ENCODE results near the gene HSCB.
"Not testable (repeated sequence)": the region's sequence is repeated elsewhere in the genome, so short reads cannot be mapped to it uniquely, and the experiment has no call there.

HSCB gene

DNA sequence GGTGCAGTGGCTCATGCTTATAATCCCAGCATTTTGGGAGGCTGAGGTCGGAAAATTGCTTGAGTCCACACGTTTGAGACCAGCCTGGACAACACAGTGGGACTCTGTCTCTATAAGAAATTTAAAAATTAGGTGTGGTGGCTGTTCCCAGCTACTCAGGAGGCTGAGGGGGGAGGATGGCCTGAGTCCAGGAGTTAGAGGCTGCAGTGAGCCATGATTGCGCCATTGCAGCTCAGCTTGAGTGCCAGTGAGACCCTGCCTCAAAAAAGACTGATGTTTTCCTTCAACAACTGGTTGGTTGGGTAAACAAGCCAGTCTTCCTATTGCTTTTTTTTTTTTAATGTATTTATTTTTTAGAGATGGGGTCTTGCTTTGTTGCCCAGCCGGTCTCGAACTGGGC is 49.3 kb downstream of the HSCB start:
- no peak for DNase-seq

DNA sequence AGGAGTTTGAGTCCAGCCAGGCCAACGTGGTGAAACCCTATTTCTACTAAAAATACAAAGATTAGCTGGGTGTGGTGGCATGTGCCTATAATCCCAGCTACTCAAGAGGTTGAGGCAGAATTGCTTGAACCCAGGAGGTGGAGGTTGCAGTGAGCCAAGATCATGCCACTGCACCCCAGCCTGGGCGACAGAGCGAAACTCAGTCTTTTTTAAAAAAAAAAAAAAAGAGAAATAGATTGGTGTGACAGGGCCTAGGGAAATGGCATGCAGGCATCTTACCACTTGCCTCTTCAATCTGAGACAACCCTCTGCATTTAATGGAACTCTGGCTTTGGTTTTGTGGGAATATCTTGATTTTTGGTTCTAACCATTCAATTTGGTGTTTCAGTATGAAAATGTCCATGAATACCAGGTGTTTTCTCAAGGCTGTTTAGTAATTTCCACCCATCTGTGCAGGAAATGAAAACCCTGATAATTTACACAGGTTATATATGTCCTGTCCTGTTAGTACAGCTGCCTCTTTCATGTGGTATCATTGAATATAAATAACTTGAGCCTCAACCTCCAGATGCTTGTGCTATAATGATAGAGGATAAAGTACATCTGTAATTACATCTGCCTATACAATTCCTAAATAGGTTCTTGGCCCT is 50.1 kb downstream of the HSCB start:
- DNase-seq, result no peak

DNA sequence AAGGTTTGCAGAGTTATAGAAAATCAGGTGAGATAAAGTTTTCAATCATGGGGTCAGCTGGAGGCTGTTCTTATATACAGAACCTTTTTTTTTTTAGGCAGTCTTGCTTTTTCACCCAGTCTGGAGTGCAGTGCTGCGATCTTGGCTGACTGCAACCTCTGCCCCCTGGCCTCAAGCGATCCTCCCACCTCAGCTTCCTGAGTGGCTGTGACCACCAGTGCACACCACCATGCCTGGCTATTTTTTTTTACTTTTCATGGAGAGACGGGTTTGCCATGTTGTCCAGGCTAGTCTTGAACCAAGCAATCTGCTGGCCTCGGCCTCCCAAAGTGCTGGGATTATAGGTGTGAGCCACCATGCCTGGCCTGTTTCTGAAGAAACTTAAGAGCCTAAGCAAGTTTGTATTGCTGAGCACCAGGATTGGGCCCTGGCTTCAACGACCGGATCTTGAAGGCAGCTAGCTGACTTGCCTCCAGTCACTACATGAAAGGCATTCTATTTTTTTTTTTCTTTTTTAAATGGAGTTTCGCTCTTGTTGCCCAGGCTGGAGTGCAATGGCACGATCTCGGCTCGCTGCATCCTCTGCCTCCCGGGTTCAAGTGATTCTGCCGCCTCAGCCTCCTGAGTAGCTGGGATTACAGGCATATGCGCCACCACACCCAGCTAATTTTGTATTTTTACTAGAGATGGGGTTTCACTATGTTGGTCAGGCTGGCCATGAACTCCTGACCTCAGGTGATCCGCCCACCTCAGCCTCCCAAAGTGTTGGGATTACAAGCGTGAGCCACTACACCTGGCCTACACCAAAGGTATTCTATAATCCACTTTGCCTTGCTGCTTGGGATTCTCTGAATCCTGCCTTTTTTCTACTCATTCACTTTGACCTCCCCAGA is 50.9 kb downstream of the HSCB start:
- DNase-seq, result no peak

DNA sequence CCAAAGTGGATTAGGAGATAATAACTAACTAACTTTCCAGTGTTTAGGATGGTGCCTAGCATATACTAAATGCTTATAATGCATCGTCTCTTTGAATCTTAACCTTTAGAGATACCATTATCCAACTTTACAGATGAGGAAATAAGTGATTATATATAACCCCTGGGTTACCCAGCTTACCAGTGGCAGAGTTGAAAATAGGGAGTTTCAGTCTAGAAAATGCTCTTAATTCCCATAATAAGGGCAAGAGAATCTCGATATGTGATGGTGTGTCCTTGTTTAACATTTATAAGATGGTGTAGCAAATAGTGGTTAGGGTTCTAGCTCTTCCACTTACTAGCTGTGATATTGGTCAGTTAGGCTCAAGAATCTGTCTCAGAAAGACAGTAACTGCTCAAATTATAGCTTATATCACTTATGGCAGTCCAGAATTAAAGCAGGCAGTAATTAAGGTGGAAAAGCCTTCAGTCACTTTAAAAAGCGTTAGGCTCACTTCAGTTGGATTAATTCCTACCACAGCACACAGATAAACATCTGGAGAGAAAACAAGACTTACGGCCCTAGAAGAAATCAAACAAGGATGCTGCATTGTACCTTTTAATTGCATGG is 52.2 kb downstream of the HSCB start:
- no peak for DNase-seq

DNA sequence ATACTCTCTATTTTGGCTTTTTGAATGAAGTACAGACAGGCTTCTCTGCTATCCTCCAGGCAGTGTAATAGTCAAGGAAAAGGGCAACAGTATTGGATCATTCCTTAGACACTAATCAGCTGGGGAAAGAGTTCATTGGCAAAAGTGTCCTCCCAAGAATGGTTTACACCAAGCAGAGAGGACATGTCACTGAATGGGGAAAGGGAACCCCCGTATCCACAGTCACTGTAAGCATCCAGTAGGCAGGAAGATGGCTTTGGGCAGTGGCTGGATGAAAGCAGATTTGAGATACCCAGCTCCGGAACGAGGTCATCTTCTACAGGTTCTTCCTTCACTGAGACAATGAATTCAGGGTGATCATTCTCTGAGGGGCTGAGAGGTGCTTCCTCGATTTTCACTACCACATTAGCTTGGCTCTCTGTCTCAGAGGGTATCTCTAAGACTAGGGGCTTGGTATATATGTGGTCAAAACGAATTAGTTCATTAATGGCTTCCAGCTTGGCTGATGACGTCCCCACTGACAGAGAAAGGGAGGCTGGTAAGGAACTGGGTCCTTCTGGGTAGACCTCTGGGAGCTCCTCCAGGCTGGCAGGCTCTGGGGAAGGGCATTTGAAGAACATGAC is 53.3 kb downstream of the HSCB start:
- DNase-seq, result no peak

- DNase-seq, result no peak
Measured at GRCh38 chr22:28795932-28796856, 54.4 kb downstream of the HSCB start.

DNA sequence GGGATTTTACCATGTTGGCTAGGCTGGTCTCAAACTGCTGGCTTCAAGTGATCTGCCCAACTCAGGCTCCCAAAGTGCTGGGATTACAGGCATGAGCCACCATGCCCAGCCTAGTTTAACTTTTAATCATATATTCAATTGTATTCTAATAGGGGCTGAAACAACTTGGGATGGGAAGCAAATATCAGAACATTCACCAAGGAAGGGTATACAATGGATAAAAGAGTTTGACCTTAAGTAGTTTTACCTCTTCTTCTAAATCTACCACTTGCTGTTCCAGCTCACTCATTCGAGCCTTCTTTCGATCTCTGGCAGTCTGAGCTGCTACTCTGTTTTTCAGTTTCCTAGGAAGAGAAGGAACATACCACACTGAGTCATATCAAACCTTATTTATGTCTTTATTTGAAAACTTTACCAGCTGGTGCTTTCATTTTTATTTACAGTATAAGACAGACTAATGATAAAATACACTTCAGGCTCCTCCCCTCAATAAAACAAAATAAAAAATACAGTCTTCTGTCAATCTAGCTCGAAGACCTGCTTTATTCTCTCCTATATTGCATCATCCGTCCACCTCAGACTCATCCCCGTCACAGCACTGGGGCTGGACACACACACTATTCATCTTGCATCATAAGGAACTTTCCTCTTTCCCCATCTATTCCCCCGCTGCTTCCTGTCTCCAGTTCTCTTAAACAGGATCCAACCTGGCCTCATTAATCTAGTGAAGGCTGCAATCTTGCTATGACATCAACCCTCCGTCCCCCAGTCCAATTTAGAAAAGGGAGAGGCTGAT is 57.2 kb downstream of the HSCB start:
- peak in 4 of 56 donors; percentile 2 to 22 (median 11) for DNase-seq

GRCh38 chr22:28799606-28800307 is 57.9 kb downstream of the HSCB start:
- DNase-seq, result peak in 31 of 56 donors; percentile 16 to 68 (median 47)

DNA sequence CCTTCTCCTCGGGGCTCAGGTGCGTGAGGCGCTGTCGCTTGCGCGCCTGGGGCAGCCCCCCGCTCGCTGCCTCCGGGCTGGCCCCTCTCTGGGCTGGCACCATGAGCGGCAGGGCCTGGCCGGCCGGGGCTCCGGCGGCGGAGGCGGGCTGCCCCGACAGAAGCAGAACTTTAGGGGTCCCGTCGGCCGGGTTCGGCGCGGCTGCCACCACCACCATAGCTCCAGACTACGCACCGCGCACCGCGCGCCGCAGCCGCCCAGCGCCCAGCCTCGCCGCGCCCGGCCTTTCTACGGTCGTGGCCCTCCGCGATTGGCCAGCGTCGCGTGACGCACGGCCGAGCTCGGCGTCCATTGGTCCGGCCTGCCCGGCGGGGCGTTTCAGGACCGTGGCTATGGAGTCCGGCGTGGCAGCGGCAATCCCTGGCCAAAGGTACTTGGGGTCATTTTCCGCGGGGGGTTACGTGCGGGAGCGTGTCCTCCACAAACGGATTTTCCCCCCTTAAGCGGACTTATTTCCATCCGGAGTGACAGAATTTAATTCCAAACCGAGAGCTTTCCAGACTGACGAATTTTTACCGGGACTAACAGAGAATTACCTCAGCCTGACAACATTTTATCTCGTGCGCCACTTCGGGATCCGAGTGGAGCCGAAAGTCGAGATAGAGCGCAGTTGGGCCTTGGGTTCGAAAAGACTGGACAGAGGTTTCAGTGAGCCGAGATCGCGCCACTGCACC is 58.6 kb downstream of the HSCB start, which contains the start of gene XBP1:
XBP1 (minus strand) TSS at position 262 of the 734 bp plus-strand sequence.
- DNase-seq, result peak; percentile 56 to 95 (median 88)

DNA sequence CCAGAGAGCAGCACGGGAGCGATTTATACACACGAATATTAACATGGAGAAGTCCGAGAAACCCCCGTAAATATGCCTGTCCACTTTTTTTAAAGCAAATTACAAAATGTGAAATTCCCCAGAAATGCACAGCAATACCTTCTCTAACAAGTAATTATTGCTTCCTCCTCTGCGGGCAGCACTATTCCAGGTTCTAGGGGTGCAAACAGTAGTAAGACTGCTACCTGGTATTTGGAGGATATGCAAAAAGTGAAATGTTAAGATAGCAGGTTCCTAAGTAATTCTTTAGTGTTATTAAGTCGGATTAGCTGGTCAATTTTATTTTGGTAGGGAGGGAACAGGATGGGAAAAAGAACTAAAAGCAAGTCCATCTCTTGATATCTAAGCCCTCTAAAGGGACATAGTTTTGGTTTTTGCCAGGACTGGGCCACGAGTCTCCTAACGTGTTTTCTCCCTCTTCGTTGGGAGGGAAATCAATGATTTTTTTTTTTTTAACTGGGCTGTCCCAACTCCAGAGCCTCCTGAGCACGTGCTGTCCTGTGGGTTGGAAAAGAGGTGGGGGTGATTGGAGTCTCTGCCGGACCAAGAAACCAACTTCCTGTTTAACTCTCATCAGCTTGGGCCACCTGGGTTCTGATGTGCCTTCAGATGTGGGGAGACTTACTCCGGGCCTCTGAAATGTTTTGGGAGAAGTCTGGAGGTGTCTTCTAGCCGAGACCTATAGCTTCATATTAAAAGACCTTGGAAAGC is 60.2 kb downstream of the HSCB start:
- DNase-seq, result no peak

GRCh38 chr22:28802595-28803123 is 60.8 kb downstream of the HSCB start:
- DNase-seq, result no peak

DNA sequence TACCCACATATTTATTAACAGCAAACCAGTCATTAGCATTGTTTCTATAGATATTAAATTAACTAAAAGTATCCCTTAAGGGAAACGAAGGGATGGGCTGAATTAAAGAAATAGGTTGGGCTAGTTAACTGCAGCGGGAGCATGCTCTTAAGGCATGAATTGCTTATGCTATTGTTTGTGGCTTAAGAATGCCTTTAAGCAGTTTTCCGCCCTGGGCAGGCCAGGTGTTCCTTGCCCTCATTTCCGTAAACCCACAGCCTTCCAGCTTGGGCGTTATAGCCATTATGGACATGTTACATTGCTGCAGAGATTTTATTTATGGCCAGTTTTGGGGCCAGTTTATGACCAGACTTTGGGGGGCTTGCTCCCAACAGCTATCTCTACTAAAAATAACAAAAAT is 63.6 kb downstream of the HSCB start:
- not testable (repeated sequence) for DNase-seq

Measured in nucleus accumbens (tissue), 56 donors.